WI38 (cell line): ENCODE results near the gene MFN1.

Experiments
- H3K4me3 ChIP-seq: 2 replicates; pipeline ENCODE4 v1.5.1; 2011; ENCODE audit warnings: low read depth, mild to moderate bottlenecking, control low read depth, low read length
- TF ChIP-seq, protein P1 (sequence below): IDR thresholded peaks from 2 replicates; pipeline ENCODE4 v1.5.1; 2012; ENCODE audit warnings: low read depth, mild to moderate bottlenecking, control low read depth, low read length

The MFN1 gene

DNA sequence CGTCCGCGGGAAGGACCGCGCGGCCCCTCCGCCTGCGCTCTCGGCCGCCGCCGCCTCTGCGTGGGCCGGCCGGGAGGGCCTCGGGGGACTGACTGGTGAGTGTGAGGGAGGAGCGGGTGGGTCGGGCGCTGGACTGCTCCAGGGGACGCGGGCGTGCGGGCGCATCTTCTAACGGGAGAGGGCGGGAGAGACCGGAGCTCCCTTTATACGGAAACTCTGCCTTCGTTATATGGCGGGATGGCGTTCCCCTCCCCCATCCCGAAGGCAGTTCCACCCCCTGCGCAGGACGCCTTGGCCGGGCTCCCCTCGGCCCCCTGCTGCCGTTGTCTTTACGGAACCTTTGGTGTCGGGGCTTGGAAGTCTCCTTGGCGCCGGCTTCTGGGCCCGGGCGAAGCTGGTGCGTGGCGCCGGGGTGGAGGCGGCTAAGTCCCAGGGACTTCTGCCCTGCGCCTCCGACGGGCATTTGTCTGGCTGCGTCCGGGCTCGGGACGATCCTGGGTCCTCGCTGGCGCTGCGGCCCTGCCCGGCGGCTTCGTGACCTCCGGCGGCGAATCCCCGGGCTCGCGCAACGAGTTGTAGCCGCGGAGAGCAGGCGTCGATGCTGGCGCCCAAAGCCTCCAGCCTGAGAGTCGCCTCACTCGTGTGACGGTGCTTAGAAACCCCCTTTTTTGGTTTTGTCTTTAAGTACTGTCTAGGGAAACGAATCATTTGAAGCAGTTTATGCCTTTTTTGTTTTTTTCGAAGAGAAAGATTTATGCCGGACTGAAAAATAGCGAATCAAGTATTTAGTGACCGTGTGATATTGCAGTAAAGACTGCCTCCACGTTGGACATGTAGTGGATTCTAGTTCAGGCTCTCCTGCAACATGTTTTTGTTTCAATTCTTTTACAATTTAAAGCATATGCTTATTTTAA, 24.1 kb upstream of the MFN1 start:
- TF ChIP-seq, protein P1, sequence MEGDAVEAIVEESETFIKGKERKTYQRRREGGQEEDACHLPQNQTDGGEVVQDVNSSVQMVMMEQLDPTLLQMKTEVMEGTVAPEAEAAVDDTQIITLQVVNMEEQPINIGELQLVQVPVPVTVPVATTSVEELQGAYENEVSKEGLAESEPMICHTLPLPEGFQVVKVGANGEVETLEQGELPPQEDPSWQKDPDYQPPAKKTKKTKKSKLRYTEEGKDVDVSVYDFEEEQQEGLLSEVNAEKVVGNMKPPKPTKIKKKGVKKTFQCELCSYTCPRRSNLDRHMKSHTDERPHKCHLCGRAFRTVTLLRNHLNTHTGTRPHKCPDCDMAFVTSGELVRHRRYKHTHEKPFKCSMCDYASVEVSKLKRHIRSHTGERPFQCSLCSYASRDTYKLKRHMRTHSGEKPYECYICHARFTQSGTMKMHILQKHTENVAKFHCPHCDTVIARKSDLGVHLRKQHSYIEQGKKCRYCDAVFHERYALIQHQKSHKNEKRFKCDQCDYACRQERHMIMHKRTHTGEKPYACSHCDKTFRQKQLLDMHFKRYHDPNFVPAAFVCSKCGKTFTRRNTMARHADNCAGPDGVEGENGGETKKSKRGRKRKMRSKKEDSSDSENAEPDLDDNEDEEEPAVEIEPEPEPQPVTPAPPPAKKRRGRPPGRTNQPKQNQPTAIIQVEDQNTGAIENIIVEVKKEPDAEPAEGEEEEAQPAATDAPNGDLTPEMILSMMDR: no peak
- peak overlapping the region; percentile 95 for H3K4me3 ChIP-seq

DNA sequence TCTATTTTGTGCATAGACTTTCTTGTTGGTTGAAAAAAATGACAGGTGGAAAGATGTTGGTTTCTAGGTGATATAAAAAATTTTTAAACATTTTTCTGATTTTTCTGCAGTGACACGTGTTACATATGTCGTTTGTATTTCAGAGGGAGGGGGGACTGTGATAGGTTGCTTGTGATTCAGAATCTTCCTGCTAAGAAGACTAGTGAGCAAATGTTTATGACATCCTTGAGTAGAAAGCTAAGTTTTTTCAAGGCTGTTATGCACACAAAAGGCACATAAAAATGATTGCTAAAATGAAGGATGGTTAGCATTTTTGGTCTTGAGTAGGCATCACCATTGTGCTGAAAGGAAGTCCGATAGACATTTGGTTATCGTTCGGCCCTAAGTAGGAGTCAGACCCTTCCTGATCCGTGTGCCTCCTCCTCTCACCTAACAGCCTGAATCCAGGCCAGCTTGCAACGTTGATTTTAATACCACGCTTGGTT, 23.2 kb upstream of the MFN1 start:
- TF ChIP-seq, protein P1: no peak
- peak overlapping the region; percentile 95 for H3K4me3 ChIP-seq

DNA sequence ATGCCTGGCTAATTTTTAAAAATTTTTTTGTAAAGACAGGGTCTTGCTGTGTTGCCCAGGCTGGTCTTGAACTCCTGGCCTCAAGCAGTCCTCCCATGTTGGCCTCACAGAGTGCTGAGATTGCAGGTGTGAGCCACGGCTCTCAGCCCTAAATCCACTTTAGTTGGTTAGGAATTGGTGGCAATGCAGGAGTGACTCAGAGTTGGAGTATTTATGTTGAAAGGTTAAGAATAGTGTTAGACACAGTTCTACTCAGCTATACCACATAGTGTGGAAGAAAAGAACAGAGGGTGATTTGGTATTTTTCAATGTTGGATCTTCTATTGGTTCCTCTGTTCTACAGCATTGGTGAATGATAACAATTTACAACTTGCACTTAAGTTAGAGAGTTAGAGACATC, 17.1 kb upstream of the MFN1 start:
- TF ChIP-seq, protein P1: no peak

DNA sequence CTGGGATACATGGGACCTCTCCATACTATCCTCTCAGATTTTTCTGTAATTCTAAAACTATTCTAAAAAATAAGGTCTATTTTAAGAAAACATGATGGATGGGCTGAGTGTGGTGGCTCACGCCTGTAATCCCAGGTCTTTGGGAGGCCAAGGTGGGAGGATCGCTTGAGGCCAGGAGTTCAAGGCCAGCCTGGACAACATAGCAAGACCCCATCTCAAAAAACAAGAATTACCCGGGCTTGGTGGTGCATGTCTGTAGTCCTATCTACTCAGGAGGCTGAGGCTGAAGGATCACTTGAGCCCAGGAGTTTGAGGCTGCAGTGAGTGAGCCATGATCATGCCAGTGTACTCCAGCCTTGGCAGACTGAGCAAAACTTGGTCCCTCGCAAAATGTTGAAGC, 15.3 kb upstream of the MFN1 start:
- TF ChIP-seq, protein P1: no peak
- H3K4me3 ChIP-seq: no peak overlapping the region

More for the DNA sequence above, 17.1 kb upstream of the MFN1 start:
- no peak overlapping the region for H3K4me3 ChIP-seq

DNA sequence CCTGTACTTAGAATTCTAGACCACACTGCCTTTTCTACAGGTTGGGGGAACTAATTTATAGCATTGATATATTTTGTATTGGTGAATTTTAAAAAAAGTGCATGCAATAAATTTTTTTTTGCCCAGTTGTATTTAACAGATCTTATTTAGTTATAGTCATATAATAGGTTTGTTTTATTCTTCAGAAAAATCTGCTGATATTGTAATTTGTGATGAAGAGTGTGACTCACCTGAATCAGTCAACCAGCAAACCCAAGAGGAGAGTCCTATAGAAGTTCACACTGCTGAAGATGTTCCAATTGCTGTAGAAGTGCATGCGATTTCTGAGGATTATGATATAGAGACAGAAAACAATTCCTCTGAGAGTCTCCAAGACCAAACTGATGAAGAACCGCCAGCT, 14.4 kb upstream of the MFN1 start:
- H3K4me3 ChIP-seq: no peak overlapping the region
- TF ChIP-seq, protein P1: no peak

DNA sequence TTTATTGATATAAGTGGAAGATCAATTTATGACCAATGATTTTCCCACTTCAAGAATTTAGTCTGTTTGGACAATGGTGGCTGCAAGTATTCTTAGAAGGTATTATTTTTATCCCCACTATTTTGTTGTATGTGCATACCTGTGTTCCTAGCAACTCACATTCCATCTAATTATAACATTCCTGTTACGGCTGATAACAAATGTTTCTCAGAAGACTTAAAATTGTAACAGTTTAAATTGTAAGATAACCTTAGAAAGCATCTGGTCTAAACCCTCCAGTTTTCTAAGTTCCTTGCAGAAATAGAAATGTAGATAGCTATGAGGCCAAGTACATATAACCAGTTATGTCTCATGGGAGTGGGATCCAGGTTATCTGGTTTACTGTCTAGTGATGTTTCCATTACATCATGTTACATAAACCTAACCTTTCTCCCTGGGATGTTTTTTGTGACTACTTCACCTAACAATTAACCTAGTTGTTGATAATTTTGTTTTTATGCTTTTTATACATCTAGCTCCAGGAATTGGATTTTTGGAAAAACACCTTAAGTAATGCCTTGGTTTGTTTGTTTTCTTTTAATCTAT, 11.1 kb upstream of the MFN1 start:
- no peak overlapping the region for H3K4me3 ChIP-seq
- TF ChIP-seq, protein P1: no peak
